H1 (cell line): ENCODE results near the gene TGM5. TPM values are rescaled to one million over a fixed set of nuclear protein-coding genes. Genes with fewer than 3 reads are reported as not detected.

Source experiments
- CHD7 ChIP-seq: fragments of 300-600 bp; sonication (generic); IDR thresholded peaks from 2 replicates; pipeline ENCODE4 v1.7.1; 2012; ENCODE audit warnings: low read length, moderate library complexity, mild to moderate bottlenecking, inconsistent platforms; ENCODE audit not compliant: insufficient replicate concordance
- GTF2F1 ChIP-seq: IDR thresholded peaks from 2 replicates; pipeline ENCODE4 v1.6.1; 2012; ENCODE audit warnings: low read depth, low read length, improper control_type of control experiment, borderline replicate concordance
- KDM5A ChIP-seq: fragments of 200-600 bp; IDR thresholded peaks from 2 replicates; pipeline ENCODE4 v1.7.1; 2012; ENCODE audit warnings: mild to moderate bottlenecking, low read length, inconsistent platforms, mixed read lengths
- RNF2 ChIP-seq: fragments of 200-900, 300-1000 bp; sonication (generic); IDR thresholded peaks from 2 replicates; pipeline ENCODE4 v1.7.1; 2016; ENCODE audit warnings: borderline replicate concordance, low read depth, mild to moderate bottlenecking, antibody characterized with exemption, low read length; ENCODE audit not compliant: poor library complexity, severe bottlenecking; ENCODE audit errors: missing control alignments
- TAF1 ChIP-seq: IDR thresholded peaks from 2 replicates; pipeline ENCODE4 v1.6.1; 2011; ENCODE audit warnings: mild to moderate bottlenecking, low read depth, low read length
- TAF7 ChIP-seq: optimal IDR thresholded peaks from 2 replicates; pipeline ENCODE3; 2011; ENCODE audit warnings: low read depth, mild to moderate bottlenecking, inconsistent platforms, low read length, moderate library complexity, borderline replicate concordance
- USF2 ChIP-seq: IDR thresholded peaks from 2 replicates; pipeline ENCODE4 v1.6.1; 2011; ENCODE audit warnings: low read length, improper control_type of control experiment
- polyA plus RNA-seq, 7 experiments: library from polyadenylated mRNA; depleted of rRNA in 3 of 7; stranded (reverse) in 5 of 7; unstranded in 2 of 7; fragments of >200 nt in 5 of 7; fragments of 200-250 nt in 2 of 7; gene quantifications; 1 replicate in 5 of 7; 2 replicates in 1 of 7; 4 replicates in 1 of 7; pipeline versions ENCODE4 v1.2.1 to v1.2.3, GENCODE V29; 2011 to 2013; ENCODE audit warnings: missing spikeins in 2 of 7, mixed read lengths in 2 of 7
- total RNA-seq: library from RNA; stranded (reverse); fragmentation: NEBNext Ultra II Directional; extraction: Animal tissue kit (Norgen Biotek cat#: 25700); gene quantifications from 2 replicates; pipeline ENCODE4 v1.2.1, GENCODE V29; 2021

The TGM5 gene
- total and polyA plus RNA-seq, 2 of the 8 experiments (the other 6 are each of a cell fraction or from before 2014, with no cell fraction given), result not detected

GRCh38 chr15:43253431-43254403 lies 13.0 kb downstream of the TGM5 start (continued):
- no peak for TF ChIP-seq CHD7
- no peak for TF ChIP-seq USF2
- no peak for TF ChIP-seq KDM5A
- TF ChIP-seq TAF1, result no peak
- no peak for TF ChIP-seq GTF2F1
- no peak for TF ChIP-seq RNF2
- TF ChIP-seq TAF7, result no peak
